Measurements from ENCODE around the gene BTBD9.
"Not testable (repeated sequence)": the region's sequence is repeated elsewhere in the genome, so short reads cannot be mapped to it uniquely, and the experiment has no call there.

The BTBD9 gene

GRCh38 chr6:38137608-38138265 is 502.0 kb downstream of the BTBD9 start:
- TF ChIP-seq, protein P1, sequence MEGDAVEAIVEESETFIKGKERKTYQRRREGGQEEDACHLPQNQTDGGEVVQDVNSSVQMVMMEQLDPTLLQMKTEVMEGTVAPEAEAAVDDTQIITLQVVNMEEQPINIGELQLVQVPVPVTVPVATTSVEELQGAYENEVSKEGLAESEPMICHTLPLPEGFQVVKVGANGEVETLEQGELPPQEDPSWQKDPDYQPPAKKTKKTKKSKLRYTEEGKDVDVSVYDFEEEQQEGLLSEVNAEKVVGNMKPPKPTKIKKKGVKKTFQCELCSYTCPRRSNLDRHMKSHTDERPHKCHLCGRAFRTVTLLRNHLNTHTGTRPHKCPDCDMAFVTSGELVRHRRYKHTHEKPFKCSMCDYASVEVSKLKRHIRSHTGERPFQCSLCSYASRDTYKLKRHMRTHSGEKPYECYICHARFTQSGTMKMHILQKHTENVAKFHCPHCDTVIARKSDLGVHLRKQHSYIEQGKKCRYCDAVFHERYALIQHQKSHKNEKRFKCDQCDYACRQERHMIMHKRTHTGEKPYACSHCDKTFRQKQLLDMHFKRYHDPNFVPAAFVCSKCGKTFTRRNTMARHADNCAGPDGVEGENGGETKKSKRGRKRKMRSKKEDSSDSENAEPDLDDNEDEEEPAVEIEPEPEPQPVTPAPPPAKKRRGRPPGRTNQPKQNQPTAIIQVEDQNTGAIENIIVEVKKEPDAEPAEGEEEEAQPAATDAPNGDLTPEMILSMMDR (IDR thresholded peaks at IDR 0.05; ENCODE audit: low read depth, low read length, missing control alignments) = no peak
- H3K4me3 ChIP-seq (replicated peaks; ENCODE audit: low read depth, low read length) = no peak overlapping the region
- DNase-seq (ENCODE audit: extremely low read depth, low read depth) = no peak

DNA sequence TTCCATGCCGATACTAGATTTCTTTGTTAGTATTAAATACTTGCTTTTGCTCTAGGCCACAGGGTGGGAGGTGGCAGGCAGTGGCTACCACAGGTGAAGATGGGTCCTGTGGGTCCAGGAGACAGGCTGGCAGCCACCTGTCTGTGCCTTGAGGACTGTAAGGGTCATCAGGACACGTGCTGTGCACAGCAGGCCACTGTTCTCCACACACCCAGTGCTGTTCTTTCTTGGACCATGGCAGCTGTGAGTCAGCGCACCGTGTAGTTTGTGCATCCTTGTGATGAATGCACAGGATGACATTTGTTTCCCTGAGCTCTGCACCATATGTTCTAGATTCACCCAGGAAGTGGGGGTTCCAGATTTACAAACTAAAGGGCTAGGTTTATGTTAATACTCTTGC is 503.2 kb downstream of the BTBD9 start:
- no peak overlapping the region for H3K4me3 ChIP-seq (replicated peaks; ENCODE audit: low read depth, low read length)
- TF ChIP-seq, protein P1 (IDR thresholded peaks at IDR 0.05; ENCODE audit: low read depth, low read length, missing control alignments) = no peak
- no peak for DNase-seq (ENCODE audit: extremely low read depth, low read depth)

GRCh38 chr6:38134704-38135088 is 505.0 kb downstream of the BTBD9 start:
- H3K4me3 ChIP-seq (replicated peaks; ENCODE audit: low read depth, low read length) = no peak overlapping the region
- TF ChIP-seq, protein P1 (IDR thresholded peaks at IDR 0.05; ENCODE audit: low read depth, low read length, missing control alignments) = no peak
- DNase-seq (ENCODE audit: extremely low read depth, low read depth) = no peak

- no peak for DNase-seq (ENCODE audit: extremely low read depth, low read depth)
- no peak overlapping the region for H3K4me3 ChIP-seq (replicated peaks; ENCODE audit: low read depth, low read length)
- TF ChIP-seq, protein P1 (IDR thresholded peaks at IDR 0.05; ENCODE audit: low read depth, low read length, missing control alignments) = no peak
These were observed 505.6 kb downstream of the BTBD9 start for GRCh38 chr6:38133932-38134703.

- DNase-seq (ENCODE audit: extremely low read depth, low read depth) = peak; percentile 94
- no peak overlapping the region for H3K4me3 ChIP-seq (replicated peaks; ENCODE audit: low read depth, low read length)
- TF ChIP-seq, protein P1 (IDR thresholded peaks at IDR 0.05; ENCODE audit: low read depth, low read length, missing control alignments) = no peak
These were observed 508.2 kb downstream of the BTBD9 start for GRCh38 chr6:38131527-38131965.

GRCh38 chr6:38127284-38127683 is 512.4 kb downstream of the BTBD9 start:
- no peak for DNase-seq (ENCODE audit: extremely low read depth, low read depth)
- H3K4me3 ChIP-seq (replicated peaks; ENCODE audit: low read depth, low read length) = no peak overlapping the region
- TF ChIP-seq, protein P1 (IDR thresholded peaks at IDR 0.05; ENCODE audit: low read depth, low read length, missing control alignments) = no peak

DNA sequence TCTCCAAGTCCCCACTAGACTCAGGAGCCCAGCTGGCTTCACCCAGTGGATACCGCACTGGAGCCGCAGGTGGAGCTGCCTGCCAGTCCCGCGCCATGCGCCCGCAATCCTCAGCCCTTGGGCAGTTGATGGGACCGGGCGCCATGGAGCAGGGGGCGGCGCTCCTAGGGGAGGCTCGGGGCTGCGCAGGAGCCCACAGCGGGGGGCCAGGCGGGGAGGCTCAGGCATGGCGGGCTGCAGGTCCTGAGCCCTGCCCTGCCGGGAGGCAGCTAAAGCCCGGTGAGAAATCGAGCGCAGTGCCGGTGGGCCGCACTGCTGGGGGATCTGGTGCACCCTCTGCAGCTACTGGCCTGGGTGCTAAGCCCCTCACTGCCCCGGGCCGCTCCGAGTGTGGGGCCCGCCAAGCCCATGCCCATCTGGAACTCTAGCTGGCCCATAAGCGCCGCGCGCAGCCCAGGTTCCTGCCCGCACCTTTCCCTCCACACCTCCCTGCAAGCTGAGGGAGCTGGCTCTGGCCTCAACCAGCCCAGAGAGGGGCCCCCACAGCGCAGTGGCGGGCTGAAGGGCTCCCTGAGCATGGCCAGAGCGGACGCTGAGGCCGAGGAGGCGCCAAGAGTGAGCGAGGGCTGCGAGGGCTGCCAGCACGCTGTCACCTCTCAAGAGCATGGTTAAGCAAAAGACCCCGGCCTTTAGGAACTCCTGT is 515.4 kb downstream of the BTBD9 start:
- H3K4me3 ChIP-seq (replicated peaks; ENCODE audit: low read depth, low read length); DNase-seq (ENCODE audit: extremely low read depth, low read depth): not testable (repeated sequence)

All from HFF-Myc (cell line).